22Rv1 (cell line): ENCODE results near the gene AOC3.
"Not testable (repeated sequence)": the region's sequence is repeated elsewhere in the genome, so short reads cannot be mapped to it uniquely, and the experiment has no call there.

Experiments
- H3K27ac ChIP-seq: fragments of 450-650 bp; 2 replicates; pipeline ENCODE4 v1.5.1; 2017
- CTCF ChIP-seq: fragments of 450-650 bp; IDR thresholded peaks from 2 replicates; pipeline ENCODE4 v1.5.1; 2017; ENCODE audit warnings: mild to moderate bottlenecking
- ZFX ChIP-seq: fragments of 450-650 bp; IDR thresholded peaks from 2 replicates; pipeline ENCODE4 v1.6.1; 2017; ENCODE audit warnings: antibody characterized with exemption, borderline replicate concordance

AOC3 gene

GRCh38 chr17:42883802-42884558, 33.0 kb downstream of the AOC3 start:
- no peak for TF ChIP-seq ZFX
- no peak overlapping the region for H3K27ac ChIP-seq

- H3K27ac ChIP-seq: not testable (repeated sequence)
Observed at GRCh38 chr17:42885806-42886205, 34.8 kb downstream of the AOC3 start.

- TF ChIP-seq ZFX (no peak), CTCF (no peak)
- no peak overlapping the region for H3K27ac ChIP-seq
Observed at GRCh38 chr17:42886283-42887176, 35.5 kb downstream of the AOC3 start.

- TF ChIP-seq ZFX (no peak), CTCF (no peak)
- H3K27ac ChIP-seq: no peak overlapping the region
Observed at GRCh38 chr17:42889809-42890208, 38.8 kb downstream of the AOC3 start.

GRCh38 chr17:42891539-42892152, 40.6 kb downstream of the AOC3 start:
- H3K27ac ChIP-seq: no peak overlapping the region

GRCh38 chr17:42893359-42893758, 42.4 kb downstream of the AOC3 start:
- H3K27ac ChIP-seq: no peak overlapping the region
- TF ChIP-seq ZFX: no peak
- no peak for TF ChIP-seq CTCF

More at GRCh38 chr17:42891539-42892152, 40.6 kb downstream of the AOC3 start:
- TF ChIP-seq CTCF (no peak), ZFX (no peak)

GRCh38 chr17:42894283-42895184, 43.5 kb downstream of the AOC3 start:
- TF ChIP-seq CTCF (no peak), ZFX (no peak)
- H3K27ac ChIP-seq: no peak overlapping the region
